ENCODE measurements around the gene WDR33.

Gene WDR33

DNA sequence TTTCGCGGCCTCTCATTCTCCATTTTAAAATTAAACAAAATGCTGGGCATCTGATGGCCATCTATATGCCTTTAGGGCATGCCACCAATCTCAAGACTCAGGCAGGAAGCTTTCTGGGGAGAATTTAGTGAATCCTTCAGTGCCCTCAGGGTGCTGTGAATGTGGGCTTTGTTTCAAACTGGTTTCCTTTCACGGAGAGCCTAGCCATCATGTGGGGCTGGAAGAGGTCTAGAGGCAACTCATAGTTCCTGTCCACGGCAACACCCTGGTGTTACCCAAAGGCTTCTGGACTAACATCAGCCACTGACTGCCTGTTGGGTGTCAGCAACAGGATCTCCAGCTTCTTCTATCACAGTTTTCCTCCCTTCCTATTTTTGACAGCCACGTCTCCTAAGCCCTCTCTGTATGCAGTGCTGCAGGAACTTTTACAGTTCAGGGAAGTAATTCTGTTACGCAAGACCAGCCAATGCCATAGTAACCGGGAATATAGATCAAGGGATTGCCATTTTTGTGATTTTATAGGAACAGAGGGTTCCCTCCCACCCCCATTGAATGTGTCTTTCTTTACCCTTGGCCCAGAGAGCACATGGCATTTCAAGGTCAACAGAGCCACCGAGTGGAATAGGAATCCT is 7.9 kb upstream of the WDR33 start:
- no peak for ATAC-seq
- TF ChIP-seq SNAI2 (CRISPR knock-in tag; IDR thresholded peaks at IDR 0.05) (no peak), ZNF70 (CRISPR knock-in tag; IDR thresholded peaks at IDR 0.05) (no peak), ZC3H10 (CRISPR knock-in tag; IDR thresholded peaks at IDR 0.05) (no peak), TOX (CRISPR knock-in tag; IDR thresholded peaks at IDR 0.05; ENCODE audit: borderline replicate concordance) (no peak), PPARA (CRISPR knock-in tag; IDR thresholded peaks at IDR 0.05; ENCODE audit: borderline replicate concordance) (no peak), OSR1 (CRISPR knock-in tag; IDR thresholded peaks at IDR 0.05) (no peak), ZFP30 (CRISPR knock-in tag; IDR thresholded peaks at IDR 0.05) (no peak), BACH2 (CRISPR knock-in tag; IDR thresholded peaks at IDR 0.05; ENCODE audit: borderline replicate concordance) (no peak), CSDC2 (CRISPR knock-in tag; IDR thresholded peaks at IDR 0.05) (no peak), TCF4 (CRISPR knock-in tag; IDR thresholded peaks at IDR 0.05; ENCODE audit: borderline replicate concordance) (no peak), ZNF8 (CRISPR knock-in tag; IDR thresholded peaks at IDR 0.05) (no peak)
- TF ChIP-seq, protein P1, sequence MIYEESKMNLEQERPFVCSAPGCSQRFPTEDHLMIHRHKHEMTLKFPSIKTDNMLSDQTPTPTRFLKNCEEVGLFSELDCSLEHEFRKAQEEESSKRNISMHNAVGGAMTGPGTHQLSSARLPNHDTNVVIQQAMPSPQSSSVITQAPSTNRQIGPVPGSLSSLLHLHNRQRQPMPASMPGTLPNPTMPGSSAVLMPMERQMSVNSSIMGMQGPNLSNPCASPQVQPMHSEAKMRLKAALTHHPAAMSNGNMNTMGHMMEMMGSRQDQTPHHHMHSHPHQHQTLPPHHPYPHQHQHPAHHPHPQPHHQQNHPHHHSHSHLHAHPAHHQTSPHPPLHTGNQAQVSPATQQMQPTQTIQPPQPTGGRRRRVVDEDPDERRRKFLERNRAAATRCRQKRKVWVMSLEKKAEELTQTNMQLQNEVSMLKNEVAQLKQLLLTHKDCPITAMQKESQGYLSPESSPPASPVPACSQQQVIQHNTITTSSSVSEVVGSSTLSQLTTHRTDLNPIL (CRISPR knock-in tag; IDR thresholded peaks at IDR 0.05; ENCODE audit: low read depth), result no peak
- TF ChIP-seq, protein P2, sequence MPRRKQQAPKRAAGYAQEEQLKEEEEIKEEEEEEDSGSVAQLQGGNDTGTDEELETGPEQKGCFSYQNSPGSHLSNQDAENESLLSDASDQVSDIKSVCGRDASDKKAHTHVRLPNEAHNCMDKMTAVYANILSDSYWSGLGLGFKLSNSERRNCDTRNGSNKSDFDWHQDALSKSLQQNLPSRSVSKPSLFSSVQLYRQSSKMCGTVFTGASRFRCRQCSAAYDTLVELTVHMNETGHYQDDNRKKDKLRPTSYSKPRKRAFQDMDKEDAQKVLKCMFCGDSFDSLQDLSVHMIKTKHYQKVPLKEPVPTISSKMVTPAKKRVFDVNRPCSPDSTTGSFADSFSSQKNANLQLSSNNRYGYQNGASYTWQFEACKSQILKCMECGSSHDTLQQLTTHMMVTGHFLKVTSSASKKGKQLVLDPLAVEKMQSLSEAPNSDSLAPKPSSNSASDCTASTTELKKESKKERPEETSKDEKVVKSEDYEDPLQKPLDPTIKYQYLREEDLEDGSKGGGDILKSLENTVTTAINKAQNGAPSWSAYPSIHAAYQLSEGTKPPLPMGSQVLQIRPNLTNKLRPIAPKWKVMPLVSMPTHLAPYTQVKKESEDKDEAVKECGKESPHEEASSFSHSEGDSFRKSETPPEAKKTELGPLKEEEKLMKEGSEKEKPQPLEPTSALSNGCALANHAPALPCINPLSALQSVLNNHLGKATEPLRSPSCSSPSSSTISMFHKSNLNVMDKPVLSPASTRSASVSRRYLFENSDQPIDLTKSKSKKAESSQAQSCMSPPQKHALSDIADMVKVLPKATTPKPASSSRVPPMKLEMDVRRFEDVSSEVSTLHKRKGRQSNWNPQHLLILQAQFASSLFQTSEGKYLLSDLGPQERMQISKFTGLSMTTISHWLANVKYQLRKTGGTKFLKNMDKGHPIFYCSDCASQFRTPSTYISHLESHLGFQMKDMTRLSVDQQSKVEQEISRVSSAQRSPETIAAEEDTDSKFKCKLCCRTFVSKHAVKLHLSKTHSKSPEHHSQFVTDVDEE (CRISPR knock-in tag; IDR thresholded peaks at IDR 0.05), result no peak
- TF ChIP-seq, protein P3, sequence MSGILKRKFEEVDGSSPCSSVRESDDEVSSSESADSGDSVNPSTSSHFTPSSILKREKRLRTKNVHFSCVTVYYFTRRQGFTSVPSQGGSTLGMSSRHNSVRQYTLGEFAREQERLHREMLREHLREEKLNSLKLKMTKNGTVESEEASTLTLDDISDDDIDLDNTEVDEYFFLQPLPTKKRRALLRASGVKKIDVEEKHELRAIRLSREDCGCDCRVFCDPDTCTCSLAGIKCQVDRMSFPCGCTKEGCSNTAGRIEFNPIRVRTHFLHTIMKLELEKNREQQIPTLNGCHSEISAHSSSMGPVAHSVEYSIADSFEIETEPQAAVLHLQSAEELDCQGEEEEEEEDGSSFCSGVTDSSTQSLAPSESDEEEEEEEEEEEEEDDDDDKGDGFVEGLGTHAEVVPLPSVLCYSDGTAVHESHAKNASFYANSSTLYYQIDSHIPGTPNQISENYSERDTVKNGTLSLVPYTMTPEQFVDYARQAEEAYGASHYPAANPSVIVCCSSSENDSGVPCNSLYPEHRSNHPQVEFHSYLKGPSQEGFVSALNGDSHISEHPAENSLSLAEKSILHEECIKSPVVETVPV (CRISPR knock-in tag; IDR thresholded peaks at IDR 0.05), result no peak

DNA sequence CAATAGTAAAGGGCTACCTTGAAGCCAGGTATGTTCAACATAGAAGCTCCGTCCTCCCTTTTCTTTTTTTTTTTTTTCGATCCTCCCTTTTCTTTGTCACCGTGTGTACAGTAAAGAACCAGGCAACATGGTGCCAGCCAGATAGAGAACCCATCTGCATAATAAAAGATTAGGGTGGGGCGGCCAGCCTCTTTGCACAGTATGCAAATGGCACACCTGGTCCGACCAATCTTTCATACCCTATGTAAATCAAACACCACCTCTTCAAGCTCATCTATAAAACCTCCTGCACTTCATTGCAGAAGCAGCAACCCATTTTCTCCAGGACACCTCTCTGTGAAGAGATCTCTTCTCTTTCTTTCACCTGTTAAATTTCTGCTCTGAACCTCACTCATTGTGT is 7.3 kb upstream of the WDR33 start:
- TF ChIP-seq PPARA (CRISPR knock-in tag; IDR thresholded peaks at IDR 0.05; ENCODE audit: borderline replicate concordance) (no peak), ZFP3 (CRISPR knock-in tag; IDR thresholded peaks at IDR 0.05) (no peak), TOX (CRISPR knock-in tag; IDR thresholded peaks at IDR 0.05; ENCODE audit: borderline replicate concordance) (no peak), ZFP30 (CRISPR knock-in tag; IDR thresholded peaks at IDR 0.05) (no peak), ISL1 (CRISPR knock-in tag; IDR thresholded peaks at IDR 0.05) (no peak), ARNTL (CRISPR knock-in tag; IDR thresholded peaks at IDR 0.05; ENCODE audit: borderline replicate concordance, low read depth) (no peak), ESRRG (CRISPR knock-in tag; IDR thresholded peaks at IDR 0.05) (no peak), BACH2 (CRISPR knock-in tag; IDR thresholded peaks at IDR 0.05; ENCODE audit: borderline replicate concordance) (no peak), ZNF565 (CRISPR knock-in tag; conservative IDR thresholded peaks at IDR 0.05; ENCODE audit: low read depth) (no peak), GLIS3 (CRISPR knock-in tag; IDR thresholded peaks at IDR 0.05) (no peak), CSDC2 (CRISPR knock-in tag; IDR thresholded peaks at IDR 0.05) (no peak), RARB (CRISPR knock-in tag; IDR thresholded peaks at IDR 0.05) (no peak), ZNF70 (CRISPR knock-in tag; IDR thresholded peaks at IDR 0.05) (no peak)
- TF ChIP-seq, protein P4, sequence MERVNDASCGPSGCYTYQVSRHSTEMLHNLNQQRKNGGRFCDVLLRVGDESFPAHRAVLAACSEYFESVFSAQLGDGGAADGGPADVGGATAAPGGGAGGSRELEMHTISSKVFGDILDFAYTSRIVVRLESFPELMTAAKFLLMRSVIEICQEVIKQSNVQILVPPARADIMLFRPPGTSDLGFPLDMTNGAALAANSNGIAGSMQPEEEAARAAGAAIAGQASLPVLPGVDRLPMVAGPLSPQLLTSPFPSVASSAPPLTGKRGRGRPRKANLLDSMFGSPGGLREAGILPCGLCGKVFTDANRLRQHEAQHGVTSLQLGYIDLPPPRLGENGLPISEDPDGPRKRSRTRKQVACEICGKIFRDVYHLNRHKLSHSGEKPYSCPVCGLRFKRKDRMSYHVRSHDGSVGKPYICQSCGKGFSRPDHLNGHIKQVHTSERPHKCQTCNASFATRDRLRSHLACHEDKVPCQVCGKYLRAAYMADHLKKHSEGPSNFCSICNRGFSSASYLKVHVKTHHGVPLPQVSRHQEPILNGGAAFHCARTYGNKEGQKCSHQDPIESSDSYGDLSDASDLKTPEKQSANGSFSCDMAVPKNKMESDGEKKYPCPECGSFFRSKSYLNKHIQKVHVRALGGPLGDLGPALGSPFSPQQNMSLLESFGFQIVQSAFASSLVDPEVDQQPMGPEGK (CRISPR knock-in tag; IDR thresholded peaks at IDR 0.05; ENCODE audit: borderline replicate concordance), result no peak
- TF ChIP-seq, protein P2 (CRISPR knock-in tag; IDR thresholded peaks at IDR 0.05), result no peak
- TF ChIP-seq, protein P1 (CRISPR knock-in tag; IDR thresholded peaks at IDR 0.05; ENCODE audit: low read depth), result no peak
- ATAC-seq, result no peak

Measured in SK-N-SH treated with all-trans-retinoic acid at 6 μM for 48 hours (cell line).